ENCODE results near the gene ADGRV1.

- TF ChIP-seq EZH2 (IDR thresholded peaks at IDR 0.05; ENCODE audit: borderline replicate concordance, low read depth, low read length, poor library complexity, severe bottlenecking) (no peak), CTCF (conservative IDR thresholded peaks at IDR 0.05; ENCODE audit: low read depth, low read length) (no peak)
Measured at GRCh38 chr5:90981821-90982220, 423.2 kb downstream of the ADGRV1 start.

All from A673 (cell line).